HepG2 (cell line): ENCODE measurements around the gene MVP. TPM values are rescaled to one million over a fixed set of nuclear protein-coding genes. Genes with fewer than 3 reads are reported as not detected.

Experiments
- ATAC-seq: fragments of 200-7000 bp; cut with Tn5 transposase; 3 replicates; pipeline ENCODE4 v1.9.1; 2020; ENCODE audit warnings: mild to moderate bottlenecking, moderate library complexity
- BruUV-seq: library from RNA; stranded (reverse); fragments of 400-500 nt; replicated peaks from 2 replicates; lab custom pipeline; 2021; lab: Mats Ljungman, UMichigan
- CTCF ChIA-PET: fragments of 300-600 bp; formaldehyde crosslinking; extraction: SDS; loops from one replicate; lab custom pipeline; 2021; ENCODE audit warnings: low total read pairs, inconsistent platforms, low intra/inter-chr PET ratio; lab: Yijun Ruan, JAX
- POLR2A ChIA-PET: fragments of 350-600 bp; sonication (Branson Sonifier 250); formaldehyde crosslinking; loops from one replicate; lab custom pipeline; 2020; ENCODE audit warnings: antibody characterized with exemption, inconsistent platforms; lab: Yijun Ruan, JAX
- DNase-seq: peaks from one replicate; pipeline ENCODE4 v3.0.0-alpha.2; 2015; ENCODE audit warnings: low spot score
- FAIRE-seq: peaks from 3 replicates; lab custom pipeline; 2011; peaks lifted over from hg19 to GRCh38; lab: Jason Lieb, UNC
- H2AFZ ChIP-seq: one replicate; pipeline ENCODE4 v1.6.1; 2011; ENCODE audit warnings: low read length, inconsistent platforms
- H3K27ac ChIP-seq: fragments of 300-600 bp; 3 replicates; pipeline ENCODE4 v1.8.0; 2011; ENCODE audit warnings: mixed run types, mild to moderate bottlenecking, mixed read lengths, low read length, inconsistent platforms; ENCODE audit not compliant: insufficient read depth; ENCODE audit errors: extremely low read length
- H3K27me3 ChIP-seq, 2 experiments: fragments of 200-600 bp in 1 of 2; 2 replicates in 1 of 2; 3 replicates in 1 of 2; pipeline versions ENCODE4 v1.6.0 to v1.8.0; 2011; ENCODE audit warnings: low read length in 2 of 2, mild to moderate bottlenecking in 2 of 2, moderate library complexity in 2 of 2, inconsistent platforms in 1 of 2; ENCODE audit not compliant: insufficient read depth in 2 of 2, control insufficient read depth in 1 of 2
- H3K36me3 ChIP-seq, 2 experiments: fragments of 200-600 bp in 1 of 2; replicated peaks in 1 of 2; 2 replicates in 1 of 2; 3 replicates in 1 of 2; pipeline versions ENCODE4 v1.5.1 to v1.8.0; 2011; ENCODE audit warnings: low read length in 2 of 2, inconsistent platforms in 1 of 2; ENCODE audit not compliant: insufficient read depth in 2 of 2, control insufficient read depth in 1 of 2
- H3K4me1 ChIP-seq: 2 replicates; pipeline ENCODE4 v1.5.1; 2012; ENCODE audit warnings: low read length, inconsistent platforms; ENCODE audit not compliant: insufficient read depth
- H3K4me2 ChIP-seq: 2 replicates; pipeline ENCODE4 v1.6.0; 2011; ENCODE audit warnings: low read depth, low read length, inconsistent platforms
- H3K4me3 ChIP-seq, 3 experiments: fragments of 200-600 bp in 1 of 3; sonication (generic), shearing (Covaris generic) in 1 of 3; replicated peaks in 1 of 3; 2 replicates each; pipeline ENCODE4 v1.5.1; 2011 to 2016; ENCODE audit warnings: low read length in 3 of 3, inconsistent platforms in 2 of 3, low read depth in 2 of 3, mild to moderate bottlenecking in 2 of 3, control low read depth in 1 of 3, mixed read lengths in 1 of 3; ENCODE audit not compliant: insufficient read depth in 1 of 3
- H3K79me2 ChIP-seq: one replicate; pipeline ENCODE4 v1.6.1; 2011; ENCODE audit warnings: low read length, inconsistent platforms; ENCODE audit not compliant: insufficient read depth
- H3K9ac ChIP-seq: 2 replicates; pipeline ENCODE4 v1.6.0; 2011; ENCODE audit warnings: mild to moderate bottlenecking, low read depth, low read length, inconsistent platforms; ENCODE audit not compliant: insufficient read depth
- H3K9me3 ChIP-seq: 2 replicates; pipeline ENCODE4 v1.5.1; 2012; ENCODE audit warnings: mild to moderate bottlenecking, low read length
- H4K20me1 ChIP-seq: 2 replicates; pipeline ENCODE4 v1.6.0; 2011; ENCODE audit warnings: inconsistent platforms, mild to moderate bottlenecking, low read length, moderate library complexity; ENCODE audit not compliant: insufficient read depth
- HMGA1 ChIP-seq: sonication (generic); formaldehyde crosslinking; conservative IDR thresholded peaks from 2 replicates; pipeline ENCODE4 v1.4.0; 2020; ENCODE audit warnings: missing genetic modification reagents
- KLF12 ChIP-seq: sonication (generic); formaldehyde crosslinking; IDR thresholded peaks from 2 replicates; pipeline ENCODE4 v1.4.0; 2020; ENCODE audit warnings: missing genetic modification reagents, borderline replicate concordance
- MEF2D ChIP-seq: sonication (generic); formaldehyde crosslinking; IDR thresholded peaks from 2 replicates; pipeline ENCODE4 v1.5.1; 2020; ENCODE audit warnings: mild to moderate bottlenecking, missing genetic modification reagents
- NFYC ChIP-seq: IDR thresholded peaks from 2 replicates; pipeline ENCODE4 v1.6.1; 2016; ENCODE audit warnings: missing genetic modification reagents, missing compliant biosample characterization
- POLR2AphosphoS5 ChIP-seq: IDR thresholded peaks from 2 replicates; pipeline ENCODE4 v1.6.1; 2012; ENCODE audit warnings: low read depth, low read length
- RBM22 ChIP-seq: fragments of 200-400 bp; formaldehyde crosslinking; optimal IDR thresholded peaks from 2 replicates; pipeline ENCODE3; 2017; ENCODE audit warnings: mild to moderate bottlenecking, low read length, moderate library complexity
- SMYD3 ChIP-seq: sonication (generic); formaldehyde crosslinking; IDR thresholded peaks from 2 replicates; pipeline ENCODE4 v1.8.1; 2023; ENCODE audit warnings: mild to moderate bottlenecking, missing genetic modification reagents
- ZKSCAN1 ChIP-seq: fragments of 150-350 bp; IDR thresholded peaks from 2 replicates; pipeline ENCODE4 v1.6.1; 2014; ENCODE audit warnings: low read length
- ZNF138 ChIP-seq: sonication (generic); formaldehyde crosslinking; IDR thresholded peaks from 2 replicates; pipeline ENCODE4 v1.5.0; 2020; ENCODE audit warnings: mild to moderate bottlenecking, low read depth, missing genetic modification reagents
- ZNF629 ChIP-seq: sonication (generic); formaldehyde crosslinking; conservative IDR thresholded peaks from 2 replicates; pipeline ENCODE4 v1.5.0; 2020; ENCODE audit warnings: missing genetic modification reagents
- WGBS: methylation state at CpG from one replicate; pipeline ENCODE4 v1.1.6; 2017; ENCODE audit warnings: low lambda C conversion rate; 5-methylcytosine and 5-hydroxymethylcytosine counted together
- in situ Hi-C: cut with HindIII; loops from 2 replicates; pipeline ENCODE4 v1.10.0; 2017; ENCODE audit warnings: low pct_unique_long_range_greater_than_20kb; ENCODE audit not compliant: extremely low pct_ligation_motif_present
- intact Hi-C: fragments of 100-400 bp; cut with micrococcal nuclease; formaldehyde crosslinking; loops from one replicate; pipeline ENCODE4 v1.10.0; 2022; ENCODE audit not compliant: unreplicated experiment
- polyA plus RNA-seq, 8 experiments: library from polyadenylated mRNA; depleted of rRNA in 3 of 8; stranded (reverse) in 7 of 8; unstranded in 1 of 8; fragments of >200 nt; fragmentation: Illumina TruSeq in 4 of 8; extraction: Trizol in 4 of 8; gene quantifications; 2 replicates each; pipeline versions ENCODE4 v1.2.1 to v1.2.3, GENCODE V29; 2011 to 2016; ENCODE audit warnings: low read depth in 4 of 8, missing spikeins in 1 of 8, mixed read lengths in 1 of 8; ENCODE audit not compliant: insufficient read depth in 1 of 8
- total RNA-seq, 5 experiments: library from RNA; depleted of rRNA; stranded (reverse); fragments of >200 nt; fragmentation: Illumina TruSeq; extraction: Trizol; gene quantifications; 2 replicates each; pipeline ENCODE4 v1.2.3, GENCODE V29; 2016; ENCODE audit warnings: low read depth in 1 of 5
- TF ChIP-seq, protein P1 (sequence below): sonication (generic); formaldehyde crosslinking; IDR thresholded peaks from 2 replicates; pipeline ENCODE4 v1.4.0; 2020; ENCODE audit warnings: missing genetic modification reagents
- TF ChIP-seq, protein P2 (sequence below): sonication (generic); formaldehyde crosslinking; IDR thresholded peaks from 2 replicates; pipeline ENCODE4 v1.5.0; 2020; ENCODE audit warnings: mild to moderate bottlenecking, missing genetic modification reagents
- TF ChIP-seq, protein P3 (sequence below): sonication (generic); formaldehyde crosslinking; IDR thresholded peaks from 2 replicates; pipeline ENCODE4 v1.9.0; 2021; ENCODE audit warnings: missing genetic modification reagents, borderline replicate concordance

Gene MVP
- total and polyA plus RNA-seq, 2 of the 13 experiments (the other 11 are each of a cell fraction or from before 2014, with no cell fraction given) = 22.9 to 43.5 TPM

- TF ChIP-seq, protein P1, sequence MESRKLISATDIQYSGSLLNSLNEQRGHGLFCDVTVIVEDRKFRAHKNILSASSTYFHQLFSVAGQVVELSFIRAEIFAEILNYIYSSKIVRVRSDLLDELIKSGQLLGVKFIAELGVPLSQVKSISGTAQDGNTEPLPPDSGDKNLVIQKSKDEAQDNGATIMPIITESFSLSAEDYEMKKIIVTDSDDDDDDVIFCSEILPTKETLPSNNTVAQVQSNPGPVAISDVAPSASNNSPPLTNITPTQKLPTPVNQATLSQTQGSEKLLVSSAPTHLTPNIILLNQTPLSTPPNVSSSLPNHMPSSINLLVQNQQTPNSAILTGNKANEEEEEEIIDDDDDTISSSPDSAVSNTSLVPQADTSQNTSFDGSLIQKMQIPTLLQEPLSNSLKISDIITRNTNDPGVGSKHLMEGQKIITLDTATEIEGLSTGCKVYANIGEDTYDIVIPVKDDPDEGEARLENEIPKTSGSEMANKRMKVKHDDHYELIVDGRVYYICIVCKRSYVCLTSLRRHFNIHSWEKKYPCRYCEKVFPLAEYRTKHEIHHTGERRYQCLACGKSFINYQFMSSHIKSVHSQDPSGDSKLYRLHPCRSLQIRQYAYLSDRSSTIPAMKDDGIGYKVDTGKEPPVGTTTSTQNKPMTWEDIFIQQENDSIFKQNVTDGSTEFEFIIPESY (CRISPR knock-in tag) = 0 out of 2 replicates have a peak, but pooled peaks have one; percentile 6
- peak; percentile 77 for TF ChIP-seq ZKSCAN1
- TF ChIP-seq, protein P2, sequence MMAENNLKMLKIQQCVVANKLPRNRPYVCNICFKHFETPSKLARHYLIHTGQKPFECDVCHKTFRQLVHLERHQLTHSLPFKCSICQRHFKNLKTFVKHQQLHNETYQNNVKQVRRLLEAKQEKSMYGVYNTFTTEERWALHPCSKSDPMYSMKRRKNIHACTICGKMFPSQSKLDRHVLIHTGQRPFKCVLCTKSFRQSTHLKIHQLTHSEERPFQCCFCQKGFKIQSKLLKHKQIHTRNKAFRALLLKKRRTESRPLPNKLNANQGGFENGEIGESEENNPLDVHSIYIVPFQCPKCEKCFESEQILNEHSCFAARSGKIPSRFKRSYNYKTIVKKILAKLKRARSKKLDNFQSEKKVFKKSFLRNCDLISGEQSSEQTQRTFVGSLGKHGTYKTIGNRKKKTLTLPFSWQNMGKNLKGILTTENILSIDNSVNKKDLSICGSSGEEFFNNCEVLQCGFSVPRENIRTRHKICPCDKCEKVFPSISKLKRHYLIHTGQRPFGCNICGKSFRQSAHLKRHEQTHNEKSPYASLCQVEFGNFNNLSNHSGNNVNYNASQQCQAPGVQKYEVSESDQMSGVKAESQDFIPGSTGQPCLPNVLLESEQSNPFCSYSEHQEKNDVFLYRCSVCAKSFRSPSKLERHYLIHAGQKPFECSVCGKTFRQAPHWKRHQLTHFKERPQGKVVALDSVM (CRISPR knock-in tag) = no peak
- no peak for TF ChIP-seq SMYD3 (CRISPR knock-in tag)
- peak; percentile 81 for TF ChIP-seq ZNF629 (CRISPR knock-in tag)
- no peak for TF ChIP-seq HMGA1 (CRISPR knock-in tag)
- no peak for TF ChIP-seq KLF12 (CRISPR knock-in tag)
- no peak for TF ChIP-seq NFYC (CRISPR knock-in tag)
These were observed 26.0 kb upstream of the MVP start (continued) for GRCh38 chr16:29794231-29794710.

- Histone ChIP-seq H2AFZ (no peak overlapping the region), H3K36me3 (peaks cover 27 to 59% of the 10 kb centered on the region in 2 experiments), H3K79me2 (peaks cover 5% of the 10 kb centered on the region), H4K20me1 (no peaks in the 10 kb centered on the region), H3K27me3 (no peaks in the 10 kb centered on the region), H3K9me3 (no peaks in the 10 kb centered on the region), H3K4me3 (no peak overlapping the region), H3K27ac (no peak overlapping the region), H3K9ac (no peak overlapping the region), H3K4me1 (peaks cover 19% of the 10 kb centered on the region), H3K4me2 (no peak overlapping the region)
- WGBS = 98% methylated on average over 8 of the region's 8 CpGs
- in situ Hi-C loops (loop anchor here (25.0 kb wide), 1 partner anchor 860 kb away; the partner anchor contains the start of genes FBRS and PRR14), intact Hi-C loops (no loop called here)
- FAIRE-seq (no peak), DNase-seq (no peak), ATAC-seq (no peak)
- TF ChIP-seq POLR2AphosphoS5 (0 out of 2 replicates have a peak, but pooled peaks have one; percentile 23), MEF2D (CRISPR knock-in tag) (no peak), ZNF138 (CRISPR knock-in tag) (0 out of 2 replicates have a peak, but pooled peaks have one; percentile 63), RBM22 (peak; percentile 45)
- TF ChIP-seq, protein P3, sequence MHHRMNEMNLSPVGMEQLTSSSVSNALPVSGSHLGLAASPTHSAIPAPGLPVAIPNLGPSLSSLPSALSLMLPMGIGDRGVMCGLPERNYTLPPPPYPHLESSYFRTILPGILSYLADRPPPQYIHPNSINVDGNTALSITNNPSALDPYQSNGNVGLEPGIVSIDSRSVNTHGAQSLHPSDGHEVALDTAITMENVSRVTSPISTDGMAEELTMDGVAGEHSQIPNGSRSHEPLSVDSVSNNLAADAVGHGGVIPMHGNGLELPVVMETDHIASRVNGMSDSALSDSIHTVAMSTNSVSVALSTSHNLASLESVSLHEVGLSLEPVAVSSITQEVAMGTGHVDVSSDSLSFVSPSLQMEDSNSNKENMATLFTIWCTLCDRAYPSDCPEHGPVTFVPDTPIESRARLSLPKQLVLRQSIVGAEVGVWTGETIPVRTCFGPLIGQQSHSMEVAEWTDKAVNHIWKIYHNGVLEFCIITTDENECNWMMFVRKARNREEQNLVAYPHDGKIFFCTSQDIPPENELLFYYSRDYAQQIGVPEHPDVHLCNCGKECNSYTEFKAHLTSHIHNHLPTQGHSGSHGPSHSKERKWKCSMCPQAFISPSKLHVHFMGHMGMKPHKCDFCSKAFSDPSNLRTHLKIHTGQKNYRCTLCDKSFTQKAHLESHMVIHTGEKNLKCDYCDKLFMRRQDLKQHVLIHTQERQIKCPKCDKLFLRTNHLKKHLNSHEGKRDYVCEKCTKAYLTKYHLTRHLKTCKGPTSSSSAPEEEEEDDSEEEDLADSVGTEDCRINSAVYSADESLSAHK (CRISPR knock-in tag) = 0 out of 2 replicates have a peak, but pooled peaks have one; percentile 12
- ChIA-PET CTCF (no interaction called here), POLR2A (interaction anchor here (1.0 to 3.8 kb wide), 3 partner anchors 10 to 97 kb away, joined by 3 to 37 read pairs (median 4); partner anchors contain the start of genes KIF22, PRRT2 and SEZ6L2)
- BruUV-seq = no TSS peak
These were observed 17.8 kb upstream of the MVP start for GRCh38 chr16:29802416-29802935.
